Endothelial cell of umbilical vein (primary cell): Measurements from ENCODE around the gene NEO1.

Experiments
- EZH2 ChIP-seq: IDR thresholded peaks from 2 replicates; pipeline ENCODE4 v1.6.1; 2012; ENCODE audit warnings: borderline replicate concordance, low read depth, mild to moderate bottlenecking, moderate library complexity, low read length, inconsistent platforms; ENCODE audit not compliant: severe bottlenecking
- POLR2A ChIP-seq: IDR thresholded peaks from 2 replicates; pipeline ENCODE4 v1.6.1; 2012; ENCODE audit warnings: low read depth, mild to moderate bottlenecking, control low read depth, low read length
- POLR2AphosphoS5 ChIP-seq: IDR thresholded peaks from 2 replicates; pipeline ENCODE4 v1.6.1; 2012; ENCODE audit warnings: low read depth, mild to moderate bottlenecking, control low read depth, low read length, moderate library complexity; ENCODE audit not compliant: insufficient read depth
- TF ChIP-seq, protein P1 (sequence below), 2 donors: IDR thresholded peaks; 1 replicate in 1 of 2; 2 replicates in 1 of 2; pipeline ENCODE4 v1.5.1; 2011; ENCODE audit warnings: low read length in 2 of 2, mild to moderate bottlenecking in 2 of 2, moderate library complexity in 2 of 2, control low read depth in 1 of 2, inconsistent platforms in 1 of 2, low read depth in 1 of 2; ENCODE audit not compliant: insufficient read depth in 1 of 2; ENCODE audit errors: extremely low read depth in 1 of 2

DNA sequence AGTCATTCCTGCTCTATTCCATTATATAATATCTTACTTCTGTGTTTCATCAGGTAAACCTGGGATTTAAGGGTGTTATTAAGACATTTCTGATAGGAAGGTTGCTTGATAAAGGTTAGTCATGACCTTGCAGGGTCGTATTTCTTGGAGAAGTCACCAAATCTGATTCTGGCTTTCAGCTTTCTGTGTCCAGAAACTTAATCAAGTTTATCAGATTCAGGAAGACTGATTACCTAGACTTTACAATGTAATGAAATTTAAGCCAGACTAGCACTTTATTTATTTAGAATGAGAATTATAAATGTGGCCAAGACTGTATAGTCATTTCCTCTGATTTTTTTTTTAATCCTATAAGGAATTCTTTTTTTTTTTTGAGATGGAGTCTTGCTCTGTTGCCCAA is 81.9 kb downstream of the NEO1 start:
- TF ChIP-seq, protein P1, sequence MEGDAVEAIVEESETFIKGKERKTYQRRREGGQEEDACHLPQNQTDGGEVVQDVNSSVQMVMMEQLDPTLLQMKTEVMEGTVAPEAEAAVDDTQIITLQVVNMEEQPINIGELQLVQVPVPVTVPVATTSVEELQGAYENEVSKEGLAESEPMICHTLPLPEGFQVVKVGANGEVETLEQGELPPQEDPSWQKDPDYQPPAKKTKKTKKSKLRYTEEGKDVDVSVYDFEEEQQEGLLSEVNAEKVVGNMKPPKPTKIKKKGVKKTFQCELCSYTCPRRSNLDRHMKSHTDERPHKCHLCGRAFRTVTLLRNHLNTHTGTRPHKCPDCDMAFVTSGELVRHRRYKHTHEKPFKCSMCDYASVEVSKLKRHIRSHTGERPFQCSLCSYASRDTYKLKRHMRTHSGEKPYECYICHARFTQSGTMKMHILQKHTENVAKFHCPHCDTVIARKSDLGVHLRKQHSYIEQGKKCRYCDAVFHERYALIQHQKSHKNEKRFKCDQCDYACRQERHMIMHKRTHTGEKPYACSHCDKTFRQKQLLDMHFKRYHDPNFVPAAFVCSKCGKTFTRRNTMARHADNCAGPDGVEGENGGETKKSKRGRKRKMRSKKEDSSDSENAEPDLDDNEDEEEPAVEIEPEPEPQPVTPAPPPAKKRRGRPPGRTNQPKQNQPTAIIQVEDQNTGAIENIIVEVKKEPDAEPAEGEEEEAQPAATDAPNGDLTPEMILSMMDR (IDR thresholded peaks at IDR 0.05; ENCODE audit: extremely low read depth in 1 of 2, insufficient read depth in 1 of 2, low read depth in 1 of 2, low read length in 2 of 2): no peak
- TF ChIP-seq EZH2: no peak
- TF ChIP-seq POLR2A: no peak
- no peak for TF ChIP-seq POLR2AphosphoS5
